H9 (cell line): Measurements from ENCODE around the gene SIM1. TPM values are rescaled to one million over a fixed set of nuclear protein-coding genes. Genes with fewer than 3 reads are reported as not detected.

Experiments
- DNase-seq: peaks from one replicate; pipeline ENCODE4 v3.0.0-alpha.2; 2017
- H2AFZ ChIP-seq: one replicate; pipeline ENCODE4 v1.6.1; 2013; ENCODE audit warnings: mild to moderate bottlenecking, low read length, control low read depth, moderate library complexity
- H2AK5ac ChIP-seq: 2 replicates; pipeline ENCODE4 v1.6.1; 2013; ENCODE audit warnings: low read length, control low read depth, mixed read lengths; ENCODE audit not compliant: insufficient read length
- H2BK120ac ChIP-seq: one replicate; pipeline ENCODE4 v1.6.1; 2013; ENCODE audit warnings: low read depth, mild to moderate bottlenecking, low read length, control low read depth, inconsistent platforms; ENCODE audit not compliant: poor library complexity, severe bottlenecking
- H2BK12ac ChIP-seq: 2 replicates; pipeline ENCODE4 v1.6.1; 2013; ENCODE audit warnings: low read length, control low read depth, mixed read lengths, low read depth; ENCODE audit not compliant: insufficient read length
- H2BK15ac ChIP-seq: 2 replicates; pipeline ENCODE4 v1.6.1; 2013; ENCODE audit warnings: low read depth, low read length, control low read depth
- H2BK20ac ChIP-seq: one replicate; pipeline ENCODE4 v1.6.1; 2013; ENCODE audit warnings: low read depth, mild to moderate bottlenecking, low read length, control low read depth, inconsistent platforms; ENCODE audit not compliant: poor library complexity, severe bottlenecking
- H2BK5ac ChIP-seq: 2 replicates; pipeline ENCODE4 v1.6.1; 2013; ENCODE audit warnings: low read length, control low read depth, mixed read lengths; ENCODE audit not compliant: insufficient read length
- H3K14ac ChIP-seq: 2 replicates; pipeline ENCODE4 v1.6.1; 2013; ENCODE audit warnings: low read length, control low read depth; ENCODE audit not compliant: insufficient read depth
- H3K18ac ChIP-seq: 2 replicates; pipeline ENCODE4 v1.6.1; 2013; ENCODE audit warnings: low read depth, mild to moderate bottlenecking, mixed read lengths, low read length, control low read depth; ENCODE audit not compliant: insufficient read length
- H3K23ac ChIP-seq: 2 replicates; pipeline ENCODE4 v1.6.1; 2013; ENCODE audit warnings: low read length, control low read depth, mixed read lengths, low read depth; ENCODE audit not compliant: insufficient read length
- H3K23me2 ChIP-seq: 2 replicates; pipeline ENCODE4 v1.6.1; 2013; ENCODE audit warnings: low read depth, mild to moderate bottlenecking, mixed read lengths, low read length, control low read depth; ENCODE audit not compliant: insufficient read length, poor library complexity, severe bottlenecking
- H3K27ac ChIP-seq: 2 replicates; pipeline ENCODE4 v1.5.1; 2013; ENCODE audit warnings: low read length, control low read depth, mixed read lengths, low read depth; ENCODE audit not compliant: insufficient read length
- H3K27me3 ChIP-seq: 2 replicates; pipeline ENCODE4 v1.6.1; 2013; ENCODE audit warnings: low read length, control low read depth, inconsistent platforms; ENCODE audit not compliant: insufficient read depth
- H3K4ac ChIP-seq: 2 replicates; pipeline ENCODE4 v1.6.1; 2013; ENCODE audit warnings: low read depth, mild to moderate bottlenecking, control low read depth, inconsistent platforms, low read length, moderate library complexity
- H3K4me1 ChIP-seq: 2 replicates; pipeline ENCODE4 v1.6.1; 2013; ENCODE audit warnings: low read length, control low read depth, inconsistent platforms; ENCODE audit not compliant: insufficient read depth
- H3K4me2 ChIP-seq: 2 replicates; pipeline ENCODE4 v1.6.1; 2013; ENCODE audit warnings: low read length, control low read depth, mixed read lengths; ENCODE audit not compliant: insufficient read length, insufficient read depth
- H3K56ac ChIP-seq: 2 replicates; pipeline ENCODE4 v1.6.1; 2013; ENCODE audit warnings: low read depth, mild to moderate bottlenecking, mixed read lengths, low read length, control low read depth; ENCODE audit not compliant: insufficient read length
- H3K79me1 ChIP-seq: 2 replicates; pipeline ENCODE4 v1.6.1; 2013; ENCODE audit warnings: low read depth, mild to moderate bottlenecking, moderate library complexity, low read length, control low read depth, inconsistent platforms; ENCODE audit not compliant: insufficient read depth, poor library complexity, severe bottlenecking
- H3K79me2 ChIP-seq: 2 replicates; pipeline ENCODE4 v1.6.1; 2013; ENCODE audit warnings: low read length, control low read depth, inconsistent platforms; ENCODE audit not compliant: insufficient read depth
- H3K9ac ChIP-seq: 2 replicates; pipeline ENCODE4 v1.6.1; 2013; ENCODE audit warnings: low read length, control low read depth, mixed read lengths; ENCODE audit not compliant: insufficient read length; ENCODE audit errors: extremely low read depth
- H3K9me3 ChIP-seq: one replicate; pipeline ENCODE4 v1.6.1; 2013; ENCODE audit warnings: low read depth, low read length, inconsistent platforms; ENCODE audit not compliant: control insufficient read depth
- H3T11ph ChIP-seq: one replicate; pipeline ENCODE4 v1.6.1; 2013; ENCODE audit warnings: mild to moderate bottlenecking, low read length, control low read depth, inconsistent platforms
- H4K20me1 ChIP-seq: one replicate; pipeline ENCODE4 v1.6.1; 2013; ENCODE audit not compliant: control insufficient read depth, insufficient read length, insufficient read depth
- H4K5ac ChIP-seq: 2 replicates; pipeline ENCODE4 v1.6.1; 2013; ENCODE audit warnings: low read depth, mild to moderate bottlenecking, mixed read lengths, low read length, control low read depth; ENCODE audit not compliant: insufficient read length
- H4K8ac ChIP-seq: replicated peaks from 2 replicates; pipeline ENCODE4 v1.6.1; 2013; ENCODE audit warnings: low read length, control low read depth, mixed read lengths, low read depth; ENCODE audit not compliant: insufficient read length
- H4K91ac ChIP-seq: 2 replicates; pipeline ENCODE4 v1.6.1; 2013; ENCODE audit warnings: low read depth, mild to moderate bottlenecking, moderate library complexity, mixed read lengths, low read length, control low read depth; ENCODE audit not compliant: insufficient read length
- H3K27ac Mint-ChIP-seq, 3 experiments: 2 replicates in 2 of 3; 3 replicates in 1 of 3; pipeline ENCODE4 v1.8.0; 2020 to 2021; ENCODE audit warnings: mixed read lengths in 3 of 3, mild to moderate bottlenecking in 1 of 3, moderate library complexity in 1 of 3
- H3K27me3 Mint-ChIP-seq: 2 replicates; pipeline ENCODE4 v1.8.0; 2021; ENCODE audit warnings: low read depth, mild to moderate bottlenecking, moderate library complexity, mixed read lengths
- H3K36me3 Mint-ChIP-seq, 3 experiments: 2 replicates in 2 of 3; 3 replicates in 1 of 3; pipeline ENCODE4 v1.8.0; 2020 to 2021; ENCODE audit warnings: low read depth in 3 of 3, mixed read lengths in 3 of 3; ENCODE audit not compliant: insufficient read depth in 1 of 3
- H3K4me1 Mint-ChIP-seq, 2 experiments: 2 replicates each; pipeline ENCODE4 v1.8.0; 2020; ENCODE audit warnings: mixed read lengths in 2 of 2
- H3K4me3 Mint-ChIP-seq, 2 experiments: 2 replicates in 1 of 2; 3 replicates in 1 of 2; pipeline ENCODE4 v1.8.0; 2020 to 2021; ENCODE audit warnings: mild to moderate bottlenecking in 2 of 2, mixed read lengths in 2 of 2, moderate library complexity in 1 of 2
- H3K9me3 Mint-ChIP-seq, 2 experiments: 2 replicates in 1 of 2; 3 replicates in 1 of 2; pipeline ENCODE4 v1.8.0; 2020; ENCODE audit warnings: mild to moderate bottlenecking in 2 of 2, mixed read lengths in 2 of 2, moderate library complexity in 1 of 2
- CTCF ChIP-seq: fragments of 200-600 bp; sonication (generic); conservative IDR thresholded peaks from 3 replicates; pipeline ENCODE4 v1.8.0; 2021; ENCODE audit warnings: antibody characterized with exemption, mild to moderate bottlenecking
- WGBS: extraction: QIAGEN DNeasy Blood & Tissue Kit; methylation state at CpG from one replicate; pipeline ENCODE4 v1.1.7; 2013; ENCODE audit warnings: missing lambda C conversion rate, low lambda C conversion rate, mixed read lengths; ENCODE audit not compliant: insufficient read length; ENCODE audit errors: extremely low coverage; 5-methylcytosine and 5-hydroxymethylcytosine counted together
- total RNA-seq: library from RNA; stranded (reverse); gene quantifications from 2 replicates; pipeline ENCODE4 v1.2.1, GENCODE V29; 2021

The SIM1 gene
- total RNA-seq, 1 experiment from 2014 or later = not detected

GRCh38 chr6:100468016-100468622, 3.4 kb upstream of the SIM1 start:
- Histone ChIP-seq H4K5ac (no peak overlapping the region), H4K20me1 (peaks cover 3% of the 10 kb centered on the region), H2BK15ac (no peak overlapping the region), H3K27me3 (peaks cover 77% of the 10 kb centered on the region), H2AFZ (no peak overlapping the region), H2BK12ac (no peak overlapping the region), H3K4ac (no peak overlapping the region), H4K8ac (no peak overlapping the region), H3K27ac (no peak overlapping the region), H3K4me2 (no peak overlapping the region), H3K18ac (no peak overlapping the region), H3K4me1 (peaks cover 3% of the 10 kb centered on the region; the same call in 1 of the 2 replicates), H2BK5ac (no peak overlapping the region), H3K9me3 (no peaks in the 10 kb centered on the region), H2BK20ac (no peak overlapping the region), H3K9ac (no peak overlapping the region), H4K91ac (no peak overlapping the region), H3K14ac (no peak overlapping the region), H3K23ac (no peak overlapping the region), H3K56ac (no peak overlapping the region), H2BK120ac (no peak overlapping the region), H3K79me1 (no peaks in the 10 kb centered on the region), H3T11ph (no peak overlapping the region), H3K23me2 (peaks cover 12% of the 10 kb centered on the region), H3K79me2 (no peaks in the 10 kb centered on the region), H2AK5ac (no peak overlapping the region)
- H3K4me3 Mint-ChIP-seq = peak overlapping the region in 1 of 2 experiments; percentile 35; a peak in 2 of 5 replicates
- H3K36me3 Mint-ChIP-seq = no peaks in the 10 kb centered on the region
- no peak overlapping the region for H3K27ac Mint-ChIP-seq
- no peaks in the 10 kb centered on the region; the same call in 1 of the 2 replicates for H3K27me3 Mint-ChIP-seq
- no peak for DNase-seq
- WGBS = no CpG with 5 or more reads among the region's 6 CpGs
- no peak for TF ChIP-seq CTCF
- H3K4me1 Mint-ChIP-seq = peaks cover 30 to 49% of the 10 kb centered on the region in 2 experiments
- peaks cover 0 to 6% of the 10 kb centered on the region in 2 experiments; a peak in 1 of 5 replicates for H3K9me3 Mint-ChIP-seq
